K562 (cell line): ENCODE measurements around the gene NPFF.

Experiments
- FOSL1 ChIP-seq: fragments of 200-800 bp; sonication (Bioruptor generic); conservative IDR thresholded peaks from 2 replicates; pipeline ENCODE4 v1.6.1; 2016; ENCODE audit warnings: missing genetic modification characterization, missing compliant biosample characterization
- FOXK2 ChIP-seq, 2 experiments: fragments of 450-650 bp; IDR thresholded peaks in 1 of 2; conservative IDR thresholded peaks in 1 of 2; 2 replicates each; pipeline ENCODE4 v1.6.1; 2016; ENCODE audit warnings: low read depth in 2 of 2, mild to moderate bottlenecking in 1 of 2
- NFE2L1 ChIP-seq: fragments of 450-650 bp; IDR thresholded peaks from 2 replicates; pipeline ENCODE4 v1.6.1; 2016; ENCODE audit warnings: missing genetic modification characterization, low read depth, mild to moderate bottlenecking, missing compliant biosample characterization, moderate library complexity, borderline replicate concordance
- ZBTB7A ChIP-seq: IDR thresholded peaks from 2 replicates; pipeline ENCODE4 v1.6.1; 2011; ENCODE audit warnings: low read depth, mild to moderate bottlenecking, low read length, moderate library complexity, borderline replicate concordance; ENCODE audit not compliant: control insufficient read depth

DNA sequence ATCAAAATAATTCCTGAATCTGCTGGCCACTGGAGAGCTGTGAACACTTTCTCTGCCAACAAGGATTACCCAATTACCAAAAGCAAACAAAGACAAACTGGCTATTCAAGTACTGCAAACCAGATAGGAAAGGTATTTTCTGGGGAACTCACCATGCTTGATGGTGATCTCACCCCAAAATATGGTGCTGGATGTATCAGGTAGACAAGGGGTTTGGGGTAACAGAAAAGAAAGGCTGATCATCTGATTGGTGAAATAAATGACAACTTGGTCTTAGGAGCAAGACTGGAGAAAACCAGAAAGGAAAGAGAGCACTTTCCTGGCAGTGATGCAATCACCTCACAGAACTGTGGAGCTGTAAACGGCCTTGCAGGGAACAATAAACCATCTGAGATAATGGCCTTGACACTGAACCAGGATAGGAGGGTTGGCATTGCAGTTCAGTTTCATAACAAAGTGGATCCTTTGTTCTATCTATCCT is 31.0 kb upstream of the NPFF start:
- TF ChIP-seq ZBTB7A (no peak), FOSL1 (tag) (no peak), FOXK2 (conservative IDR thresholded peaks at IDR 0.05 in 1 of 2, IDR thresholded peaks at IDR 0.05 in 1 of 2; ENCODE audit: low read depth in 2 of 2) (no peak), NFE2L1 (tag) (no peak)
